WTC11 (cell line): Measurements from ENCODE around the gene ADISSP. TPM values are rescaled to one million over a fixed set of nuclear protein-coding genes. Genes with fewer than 3 reads are reported as not detected.

Experiments used
- ATAC-seq: fragments of 200-7000 bp; cut with Tn5 transposase; 2 replicates; pipeline ENCODE4 v1.10.0; 2021; ENCODE audit warnings: mild to moderate bottlenecking, moderate library complexity
- CTCF ChIA-PET: fragments of 300-600 bp; sonication (Branson Sonifier 250); formaldehyde crosslinking; loops from one replicate; lab custom pipeline; 2021; ENCODE audit warnings: antibody characterized with exemption; lab: Charles Lee
- POLR2A ChIA-PET: fragments of 350-600 bp; sonication (Branson Sonifier 250); formaldehyde crosslinking; loops from one replicate; lab custom pipeline; 2021; ENCODE audit warnings: antibody characterized with exemption; lab: Charles Lee
- DNase-seq: peaks from one replicate; pipeline ENCODE4 v3.0.0; 2021; ENCODE audit warnings: low spot score
- H3K27ac Mint-ChIP-seq: 2 replicates; pipeline ENCODE4 v1.8.0; 2021; ENCODE audit warnings: mixed read lengths
- H3K27me3 Mint-ChIP-seq: 2 replicates; pipeline ENCODE4 v1.8.0; 2021; ENCODE audit warnings: low read depth, mild to moderate bottlenecking, moderate library complexity, mixed read lengths
- H3K36me3 Mint-ChIP-seq: 2 replicates; pipeline ENCODE4 v1.8.0; 2021; ENCODE audit warnings: mixed read lengths
- H3K4me1 Mint-ChIP-seq: 2 replicates; pipeline ENCODE4 v1.8.0; 2022; ENCODE audit warnings: mixed read lengths
- H3K4me3 Mint-ChIP-seq: 2 replicates; pipeline ENCODE4 v1.8.0; 2021; ENCODE audit warnings: mild to moderate bottlenecking, moderate library complexity, mixed read lengths
- H3K9me3 Mint-ChIP-seq: 2 replicates; pipeline ENCODE4 v1.8.0; 2021; ENCODE audit warnings: mixed read lengths
- CREM ChIP-seq: sonication (generic); formaldehyde crosslinking; IDR thresholded peaks from 2 replicates; pipeline ENCODE4 v1.8.1; 2022; ENCODE audit warnings: mild to moderate bottlenecking, missing genetic modification reagents, moderate library complexity
- E2F5 ChIP-seq: sonication (generic); formaldehyde crosslinking; IDR thresholded peaks from 2 replicates; pipeline ENCODE4 v1.8.1; 2022; ENCODE audit warnings: mild to moderate bottlenecking, moderate library complexity, missing genetic modification reagents
- GABPB1 ChIP-seq: sonication (generic); formaldehyde crosslinking; IDR thresholded peaks from 2 replicates; pipeline ENCODE4 v1.8.1; 2023; ENCODE audit warnings: mild to moderate bottlenecking, missing genetic modification reagents
- GRHL2 ChIP-seq: fragments of 250-450 bp; sonication (Bioruptor Pico); IDR thresholded peaks from 2 replicates; pipeline ENCODE4 v1.8.0; 2022; ENCODE audit warnings: mild to moderate bottlenecking, moderate library complexity; ENCODE audit not compliant: insufficient replicate concordance, severe bottlenecking
- IRF2 ChIP-seq: sonication (generic); formaldehyde crosslinking; IDR thresholded peaks from 2 replicates; pipeline ENCODE4 v1.8.0; 2022; ENCODE audit warnings: low read depth, missing genetic modification reagents, borderline replicate concordance
- MAX ChIP-seq: sonication (generic); formaldehyde crosslinking; IDR thresholded peaks from 2 replicates; pipeline ENCODE4 v1.8.0; 2022; ENCODE audit warnings: mild to moderate bottlenecking, missing genetic modification reagents
- NFE2L1 ChIP-seq: sonication (generic); formaldehyde crosslinking; IDR thresholded peaks from 2 replicates; pipeline ENCODE4 v1.8.1; 2023; ENCODE audit warnings: missing genetic modification reagents
- NFYB ChIP-seq: sonication (generic); formaldehyde crosslinking; conservative IDR thresholded peaks from 2 replicates; pipeline ENCODE4 v1.8.0; 2022; ENCODE audit warnings: low read depth, missing genetic modification reagents
- RELA ChIP-seq: sonication (generic); formaldehyde crosslinking; IDR thresholded peaks from 2 replicates; pipeline ENCODE4 v1.8.1; 2022; ENCODE audit warnings: missing genetic modification reagents, mild to moderate bottlenecking, borderline replicate concordance
- SMAD3 ChIP-seq: sonication (generic); formaldehyde crosslinking; IDR thresholded peaks from 2 replicates; pipeline ENCODE4 v1.8.0; 2022; ENCODE audit warnings: missing genetic modification reagents, mild to moderate bottlenecking, borderline replicate concordance
- ZBTB21 ChIP-seq: sonication (generic); formaldehyde crosslinking; IDR thresholded peaks from 2 replicates; pipeline ENCODE4 v1.8.1; 2023; ENCODE audit warnings: mild to moderate bottlenecking, missing genetic modification reagents, borderline replicate concordance
- ZNF121 ChIP-seq: sonication (generic); formaldehyde crosslinking; IDR thresholded peaks from 2 replicates; pipeline ENCODE4 v1.8.0; 2023; ENCODE audit warnings: missing genetic modification reagents
- ZNF138 ChIP-seq: sonication (generic); formaldehyde crosslinking; conservative IDR thresholded peaks from 2 replicates; pipeline ENCODE4 v1.8.1; 2022; ENCODE audit warnings: mild to moderate bottlenecking, moderate library complexity, missing genetic modification reagents
- ZNF263 ChIP-seq: sonication (generic); formaldehyde crosslinking; IDR thresholded peaks from 2 replicates; pipeline ENCODE4 v1.8.1; 2022; ENCODE audit warnings: low read depth, mild to moderate bottlenecking, moderate library complexity, missing genetic modification reagents
- total RNA-seq: library from RNA; stranded (reverse); gene quantifications from 3 replicates; pipeline ENCODE4 v1.2.3, GENCODE V29; 2021
- TF ChIP-seq, protein P1 (sequence below): fragments of 250-450 bp; sonication (Bioruptor Pico); IDR thresholded peaks from 2 replicates; pipeline ENCODE4 v2.1.2; 2022; ENCODE audit warnings: mild to moderate bottlenecking, moderate library complexity
- TF ChIP-seq, protein P2 (sequence below): sonication (generic); formaldehyde crosslinking; conservative IDR thresholded peaks from 2 replicates; pipeline ENCODE4 v1.8.1; 2023; ENCODE audit warnings: mild to moderate bottlenecking, low read depth, missing genetic modification reagents, moderate library complexity
- TF ChIP-seq, protein P3 (sequence below): sonication (generic); formaldehyde crosslinking; IDR thresholded peaks from 2 replicates; pipeline ENCODE4 v1.8.0; 2023; ENCODE audit warnings: missing genetic modification reagents, mild to moderate bottlenecking, borderline replicate concordance

The ADISSP gene
- total RNA-seq, 1 experiment from 2014 or later = 129 TPM

GRCh38 chr20:3749689-3750531 lies 17.6 kb downstream of the ADISSP start (continued):
- TF ChIP-seq GRHL2 (CRISPR knock-in tag) (no peak), ZNF138 (CRISPR knock-in tag) (no peak), RELA (CRISPR knock-in tag) (no peak; the same call in 1 of the 2 replicates)
- TF ChIP-seq, protein P1, sequence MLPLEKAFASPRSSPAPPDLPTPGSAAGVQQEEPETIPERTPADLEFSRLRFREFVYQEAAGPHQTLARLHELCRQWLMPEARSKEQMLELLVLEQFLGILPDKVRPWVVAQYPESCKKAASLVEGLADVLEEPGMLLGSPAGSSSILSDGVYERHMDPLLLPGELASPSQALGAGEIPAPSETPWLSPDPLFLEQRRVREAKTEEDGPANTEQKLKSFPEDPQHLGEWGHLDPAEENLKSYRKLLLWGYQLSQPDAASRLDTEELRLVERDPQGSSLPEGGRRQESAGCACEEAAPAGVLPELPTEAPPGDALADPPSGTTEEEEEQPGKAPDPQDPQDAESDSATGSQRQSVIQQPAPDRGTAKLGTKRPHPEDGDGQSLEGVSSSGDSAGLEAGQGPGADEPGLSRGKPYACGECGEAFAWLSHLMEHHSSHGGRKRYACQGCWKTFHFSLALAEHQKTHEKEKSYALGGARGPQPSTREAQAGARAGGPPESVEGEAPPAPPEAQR (CRISPR knock-in tag) = no peak
- TF ChIP-seq, all 79 proteins: peak for 18

DNA sequence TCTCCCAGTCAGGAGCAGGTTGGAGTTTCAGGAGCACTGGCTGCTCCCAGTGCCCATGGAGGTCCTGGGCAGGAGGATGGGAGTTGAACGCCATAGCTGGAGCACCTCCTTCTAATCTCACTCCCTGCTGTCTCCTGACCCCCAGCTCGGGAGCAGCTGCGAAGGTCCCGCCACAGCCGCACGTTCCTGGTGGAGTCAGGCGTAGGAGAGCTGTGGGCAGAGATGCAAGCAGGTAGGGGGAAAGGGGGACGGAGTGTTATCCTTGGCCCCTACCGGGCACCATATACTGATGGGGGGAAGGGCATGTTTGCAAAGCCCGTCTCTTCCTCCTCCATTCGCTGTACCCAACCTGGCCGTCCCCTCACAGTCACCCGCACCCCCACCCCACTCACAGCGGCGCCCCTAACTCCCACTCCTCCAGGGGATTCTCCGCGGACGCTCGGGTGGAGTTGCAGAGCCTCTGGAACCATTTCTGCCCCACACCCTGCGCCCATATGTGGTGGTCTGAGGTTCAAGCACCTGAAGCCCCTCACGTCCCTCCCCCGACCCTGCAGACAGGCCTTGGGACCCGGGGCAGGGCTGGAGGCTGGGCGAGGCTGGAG lies 18.4 kb downstream of the ADISSP start:
- TF ChIP-seq NFYB = no peak
- no peak for TF ChIP-seq GABPB1
- TF ChIP-seq CREM (CRISPR knock-in tag) = no peak
- TF ChIP-seq E2F5 = no peak
- TF ChIP-seq, protein P2, sequence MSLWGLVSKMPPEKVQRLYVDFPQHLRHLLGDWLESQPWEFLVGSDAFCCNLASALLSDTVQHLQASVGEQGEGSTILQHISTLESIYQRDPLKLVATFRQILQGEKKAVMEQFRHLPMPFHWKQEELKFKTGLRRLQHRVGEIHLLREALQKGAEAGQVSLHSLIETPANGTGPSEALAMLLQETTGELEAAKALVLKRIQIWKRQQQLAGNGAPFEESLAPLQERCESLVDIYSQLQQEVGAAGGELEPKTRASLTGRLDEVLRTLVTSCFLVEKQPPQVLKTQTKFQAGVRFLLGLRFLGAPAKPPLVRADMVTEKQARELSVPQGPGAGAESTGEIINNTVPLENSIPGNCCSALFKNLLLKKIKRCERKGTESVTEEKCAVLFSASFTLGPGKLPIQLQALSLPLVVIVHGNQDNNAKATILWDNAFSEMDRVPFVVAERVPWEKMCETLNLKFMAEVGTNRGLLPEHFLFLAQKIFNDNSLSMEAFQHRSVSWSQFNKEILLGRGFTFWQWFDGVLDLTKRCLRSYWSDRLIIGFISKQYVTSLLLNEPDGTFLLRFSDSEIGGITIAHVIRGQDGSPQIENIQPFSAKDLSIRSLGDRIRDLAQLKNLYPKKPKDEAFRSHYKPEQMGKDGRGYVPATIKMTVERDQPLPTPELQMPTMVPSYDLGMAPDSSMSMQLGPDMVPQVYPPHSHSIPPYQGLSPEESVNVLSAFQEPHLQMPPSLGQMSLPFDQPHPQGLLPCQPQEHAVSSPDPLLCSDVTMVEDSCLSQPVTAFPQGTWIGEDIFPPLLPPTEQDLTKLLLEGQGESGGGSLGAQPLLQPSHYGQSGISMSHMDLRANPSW = no peak
- TF ChIP-seq SMAD3 (CRISPR knock-in tag) = 0 out of 2 replicates have a peak, but pooled peaks have one; percentile 18
- TF ChIP-seq ZNF263 = no peak
- ChIA-PET POLR2A (interaction anchor here (0.6 to 1.0 kb wide), 3 partner anchors 18 to 70 kb away, joined by 4 to 7 read pairs (median 4); no protein-coding TSS in a partner anchor), CTCF (interaction anchor here (0.6 to 8.7 kb wide), 45 partner anchors 8 to 326 kb away, joined by 3 to 195 read pairs (median 7); partner anchors contain the start of genes ADAM33, ADISSP, AP5S1 and CENPB)
- H3K9me3 Mint-ChIP-seq = no peaks in the 10 kb centered on the region
- no peak overlapping the region for H3K27ac Mint-ChIP-seq
- peaks cover 55% of the 10 kb centered on the region for H3K27me3 Mint-ChIP-seq
- DNase-seq = no peak
- H3K4me1 Mint-ChIP-seq = peaks cover 19% of the 10 kb centered on the region
- no peak for ATAC-seq
- H3K4me3 Mint-ChIP-seq = peak overlapping the region; percentile 27; the same call in 1 of the 2 replicates
- peaks cover 5% of the 10 kb centered on the region; the same call in 1 of the 2 replicates for H3K36me3 Mint-ChIP-seq

DNA sequence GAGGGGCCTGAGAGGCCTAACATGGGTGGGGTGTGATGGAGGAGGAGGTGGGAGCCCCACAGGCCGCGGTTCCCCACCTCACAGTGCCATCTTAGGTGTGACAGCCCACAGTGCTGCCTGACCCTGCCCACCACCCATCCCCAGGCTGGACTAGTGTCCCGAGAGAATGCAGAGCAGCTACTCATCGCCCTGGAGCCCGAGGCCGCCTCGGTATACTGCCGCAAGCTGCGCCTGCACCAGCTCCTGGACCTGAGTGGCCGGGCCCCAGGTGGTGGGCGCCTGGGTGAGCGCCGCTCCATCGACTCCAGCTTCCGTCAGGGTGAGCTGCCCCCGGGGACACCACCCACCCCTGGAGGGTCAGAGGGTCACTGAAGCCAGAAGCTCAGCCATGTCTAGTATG lies 19.5 kb downstream of the ADISSP start:
- Mint-ChIP-seq H3K9me3 (no peaks in the 10 kb centered on the region), H3K27ac (no peak overlapping the region), H3K4me3 (no peak overlapping the region), H3K36me3 (peaks cover 5% of the 10 kb centered on the region; the same call in 1 of the 2 replicates), H3K27me3 (peaks cover 56% of the 10 kb centered on the region), H3K4me1 (peaks cover 19% of the 10 kb centered on the region)
- POLR2A ChIA-PET = interaction anchor here (0.5 to 0.6 kb wide), 2 partner anchors 29 to 185 kb away, joined by 3 to 4 read pairs; no protein-coding TSS in a partner anchor
- CTCF ChIA-PET = interaction anchor here (0.5 to 8.7 kb wide), 6 partner anchors 17 to 74 kb away, joined by 3 to 195 read pairs (median 26); partner anchors contain the start of genes ADISSP and HSPA12B
- DNase-seq (no peak), ATAC-seq (no peak)
- TF ChIP-seq, protein P2 = no peak
- TF ChIP-seq ZBTB21 (no peak), MAX (CRISPR knock-in tag) (no peak), ZNF121 (CRISPR knock-in tag) (no peak), NFE2L1 (CRISPR knock-in tag) (no peak), IRF2 (CRISPR knock-in tag) (no peak)
- TF ChIP-seq, protein P3, sequence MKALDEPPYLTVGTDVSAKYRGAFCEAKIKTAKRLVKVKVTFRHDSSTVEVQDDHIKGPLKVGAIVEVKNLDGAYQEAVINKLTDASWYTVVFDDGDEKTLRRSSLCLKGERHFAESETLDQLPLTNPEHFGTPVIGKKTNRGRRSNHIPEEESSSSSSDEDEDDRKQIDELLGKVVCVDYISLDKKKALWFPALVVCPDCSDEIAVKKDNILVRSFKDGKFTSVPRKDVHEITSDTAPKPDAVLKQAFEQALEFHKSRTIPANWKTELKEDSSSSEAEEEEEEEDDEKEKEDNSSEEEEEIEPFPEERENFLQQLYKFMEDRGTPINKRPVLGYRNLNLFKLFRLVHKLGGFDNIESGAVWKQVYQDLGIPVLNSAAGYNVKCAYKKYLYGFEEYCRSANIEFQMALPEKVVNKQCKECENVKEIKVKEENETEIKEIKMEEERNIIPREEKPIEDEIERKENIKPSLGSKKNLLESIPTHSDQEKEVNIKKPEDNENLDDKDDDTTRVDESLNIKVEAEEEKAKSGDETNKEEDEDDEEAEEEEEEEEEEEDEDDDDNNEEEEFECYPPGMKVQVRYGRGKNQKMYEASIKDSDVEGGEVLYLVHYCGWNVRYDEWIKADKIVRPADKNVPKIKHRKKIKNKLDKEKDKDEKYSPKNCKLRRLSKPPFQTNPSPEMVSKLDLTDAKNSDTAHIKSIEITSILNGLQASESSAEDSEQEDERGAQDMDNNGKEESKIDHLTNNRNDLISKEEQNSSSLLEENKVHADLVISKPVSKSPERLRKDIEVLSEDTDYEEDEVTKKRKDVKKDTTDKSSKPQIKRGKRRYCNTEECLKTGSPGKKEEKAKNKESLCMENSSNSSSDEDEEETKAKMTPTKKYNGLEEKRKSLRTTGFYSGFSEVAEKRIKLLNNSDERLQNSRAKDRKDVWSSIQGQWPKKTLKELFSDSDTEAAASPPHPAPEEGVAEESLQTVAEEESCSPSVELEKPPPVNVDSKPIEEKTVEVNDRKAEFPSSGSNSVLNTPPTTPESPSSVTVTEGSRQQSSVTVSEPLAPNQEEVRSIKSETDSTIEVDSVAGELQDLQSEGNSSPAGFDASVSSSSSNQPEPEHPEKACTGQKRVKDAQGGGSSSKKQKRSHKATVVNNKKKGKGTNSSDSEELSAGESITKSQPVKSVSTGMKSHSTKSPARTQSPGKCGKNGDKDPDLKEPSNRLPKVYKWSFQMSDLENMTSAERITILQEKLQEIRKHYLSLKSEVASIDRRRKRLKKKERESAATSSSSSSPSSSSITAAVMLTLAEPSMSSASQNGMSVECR = no peak
